MM.1S (cell line): Measurements from ENCODE around the gene DIPK1B.

Experiments
- CTCF ChIP-seq: fragments of 300-600 bp; sonication (generic); IDR thresholded peaks from 2 replicates; pipeline ENCODE4 v1.5.1; 2016; ENCODE audit warnings: antibody characterized with exemption, low read length, mixed read lengths
- EZH2 ChIP-seq: fragments of 300-600 bp; sonication (generic); optimal IDR thresholded peaks from 2 replicates; pipeline ENCODE3; 2017; ENCODE audit warnings: low read depth, mild to moderate bottlenecking, antibody characterized with exemption, low read length, mixed read lengths
- EZH2phosphoT487 ChIP-seq: fragments of 300-600 bp; sonication (generic); IDR thresholded peaks from 2 replicates; pipeline ENCODE4 v1.6.1; 2018; ENCODE audit warnings: antibody characterized with exemption, low read length

- TF ChIP-seq EZH2 (no peak), CTCF (no peak), EZH2phosphoT487 (no peak)
Observed at GRCh38 chr9:136756134-136756438, 43.7 kb downstream of the DIPK1B start.
